ENCODE results near the gene EIF1. TPM values are rescaled to one million over a fixed set of nuclear protein-coding genes. Genes with fewer than 3 reads are reported as not detected.

Gene EIF1
- total RNA-seq, 1 donor from 2014 or later = 990 TPM

DNA sequence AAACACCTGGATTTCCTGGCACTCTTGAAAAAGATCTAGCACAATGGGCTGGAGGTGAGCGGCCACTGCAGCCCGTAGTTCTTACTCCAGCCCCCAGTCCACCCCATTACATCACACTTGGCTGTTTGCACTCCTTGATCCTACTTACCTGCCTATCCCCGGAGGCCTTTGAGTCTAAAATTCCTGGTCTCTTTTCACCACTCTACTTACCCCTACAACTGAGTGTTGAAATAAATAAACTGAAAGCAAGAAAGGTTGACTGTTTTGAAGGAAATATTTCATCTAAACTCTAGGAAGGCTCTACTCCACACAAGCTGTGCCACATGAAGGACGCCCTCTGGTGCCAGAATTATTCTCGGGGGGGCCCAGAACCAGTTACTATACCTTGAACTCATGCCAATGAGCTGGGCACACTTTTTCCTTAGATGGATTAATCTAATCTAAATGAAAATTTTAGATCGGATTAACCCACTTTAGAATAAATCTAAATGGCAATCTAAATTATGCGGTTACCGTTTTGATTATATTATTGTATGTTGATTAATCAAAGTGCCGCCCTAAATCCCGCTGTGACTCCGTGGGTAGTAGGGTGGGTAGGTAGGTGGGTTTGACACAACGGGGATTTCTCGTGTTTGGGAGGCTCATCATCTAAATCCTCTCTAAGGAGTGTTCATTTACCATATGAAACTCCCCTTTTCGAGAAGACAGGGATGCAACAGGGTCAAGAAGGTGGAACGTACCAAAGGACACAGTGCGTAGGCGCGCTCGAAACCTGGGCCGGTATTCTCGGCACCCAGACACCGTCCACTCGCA, 651 bp upstream of the EIF1 start:
- Mint-ChIP-seq H3K4me3 (ENCODE audit: unreplicated experiment) (peak overlapping the region; percentile 95), H3K27ac (ENCODE audit: unreplicated experiment) (peak overlapping the region; percentile 99), H3K27me3 (ENCODE audit: low read depth) (no peaks in the 10 kb centered on the region), H3K36me3 (ENCODE audit: low read depth) (peaks cover 33% of the 10 kb centered on the region), H3K9me3 (ENCODE audit: low read depth) (peaks cover 3% of the 10 kb centered on the region), H3K4me1 (ENCODE audit: low read depth) (peaks cover 25% of the 10 kb centered on the region)
- DNase-seq (ENCODE audit: low spot score) = no peak
- TF ChIP-seq, protein P1, sequence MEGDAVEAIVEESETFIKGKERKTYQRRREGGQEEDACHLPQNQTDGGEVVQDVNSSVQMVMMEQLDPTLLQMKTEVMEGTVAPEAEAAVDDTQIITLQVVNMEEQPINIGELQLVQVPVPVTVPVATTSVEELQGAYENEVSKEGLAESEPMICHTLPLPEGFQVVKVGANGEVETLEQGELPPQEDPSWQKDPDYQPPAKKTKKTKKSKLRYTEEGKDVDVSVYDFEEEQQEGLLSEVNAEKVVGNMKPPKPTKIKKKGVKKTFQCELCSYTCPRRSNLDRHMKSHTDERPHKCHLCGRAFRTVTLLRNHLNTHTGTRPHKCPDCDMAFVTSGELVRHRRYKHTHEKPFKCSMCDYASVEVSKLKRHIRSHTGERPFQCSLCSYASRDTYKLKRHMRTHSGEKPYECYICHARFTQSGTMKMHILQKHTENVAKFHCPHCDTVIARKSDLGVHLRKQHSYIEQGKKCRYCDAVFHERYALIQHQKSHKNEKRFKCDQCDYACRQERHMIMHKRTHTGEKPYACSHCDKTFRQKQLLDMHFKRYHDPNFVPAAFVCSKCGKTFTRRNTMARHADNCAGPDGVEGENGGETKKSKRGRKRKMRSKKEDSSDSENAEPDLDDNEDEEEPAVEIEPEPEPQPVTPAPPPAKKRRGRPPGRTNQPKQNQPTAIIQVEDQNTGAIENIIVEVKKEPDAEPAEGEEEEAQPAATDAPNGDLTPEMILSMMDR (IDR thresholded peaks at IDR 0.05) = peak; percentile 70

DNA sequence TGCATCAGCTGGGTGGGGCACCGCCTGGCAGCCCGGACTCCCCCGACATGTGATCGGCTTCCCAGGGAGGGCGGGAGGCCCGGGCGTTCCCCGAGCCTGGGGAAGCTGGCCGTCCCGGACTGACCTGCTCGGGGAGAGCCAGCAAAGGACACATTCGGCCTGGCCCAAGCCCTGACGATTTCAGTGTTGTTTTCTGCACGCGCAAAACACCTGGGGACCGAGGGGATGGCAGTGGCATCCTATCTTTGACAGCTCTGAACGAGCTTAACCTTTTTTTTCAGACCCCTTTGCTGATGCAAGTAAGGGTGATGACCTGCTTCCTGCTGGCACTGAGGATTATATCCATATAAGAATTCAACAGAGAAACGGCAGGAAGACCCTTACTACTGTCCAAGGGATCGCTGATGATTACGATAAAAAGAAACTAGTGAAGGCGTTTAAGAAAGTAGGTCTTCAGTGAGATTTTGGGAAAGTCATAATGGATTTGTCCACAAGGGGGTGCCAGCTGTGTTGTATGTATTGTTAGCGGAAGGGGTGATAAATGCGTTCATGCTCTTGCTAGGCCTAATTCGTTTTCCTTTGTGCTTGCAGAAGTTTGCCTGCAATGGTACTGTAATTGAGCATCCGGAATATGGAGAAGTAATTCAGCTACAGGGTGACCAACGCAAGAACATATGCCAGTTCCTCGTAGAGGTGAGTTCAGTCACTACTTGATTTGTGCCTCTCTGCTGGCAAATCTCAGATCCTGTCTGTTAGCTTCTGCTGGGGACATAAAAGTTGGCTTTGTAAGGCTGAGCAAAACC, 1.0 kb downstream of the EIF1 start:
- H3K27me3 Mint-ChIP-seq (ENCODE audit: low read depth) = no peaks in the 10 kb centered on the region
- peak overlapping the region; percentile 95 for H3K4me3 Mint-ChIP-seq (ENCODE audit: unreplicated experiment)
- no peak for DNase-seq (ENCODE audit: low spot score)
- peak overlapping the region; percentile 99 for H3K27ac Mint-ChIP-seq (ENCODE audit: unreplicated experiment)
- TF ChIP-seq, protein P1 (IDR thresholded peaks at IDR 0.05) = peak; percentile 91
- H3K36me3 Mint-ChIP-seq (ENCODE audit: low read depth) = peaks cover 33% of the 10 kb centered on the region
- H3K9me3 Mint-ChIP-seq (ENCODE audit: low read depth) = peaks cover 3% of the 10 kb centered on the region
- H3K4me1 Mint-ChIP-seq (ENCODE audit: low read depth) = peaks cover 25% of the 10 kb centered on the region

DNA sequence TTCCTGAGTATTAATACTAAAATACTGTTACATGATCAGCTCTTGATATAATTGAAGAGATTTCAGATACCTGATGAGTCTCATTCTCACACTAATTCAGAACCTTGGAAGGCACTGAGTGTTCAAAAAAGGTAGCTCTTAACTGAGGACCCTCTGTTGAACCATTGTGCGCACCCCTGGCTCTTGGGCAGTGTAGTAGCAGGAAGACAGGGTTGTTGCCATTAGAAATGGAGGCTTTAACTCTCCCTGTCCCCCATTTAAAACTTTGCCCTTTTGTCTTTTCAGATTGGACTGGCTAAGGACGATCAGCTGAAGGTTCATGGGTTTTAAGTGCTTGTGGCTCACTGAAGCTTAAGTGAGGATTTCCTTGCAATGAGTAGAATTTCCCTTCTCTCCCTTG, 1.8 kb downstream of the EIF1 start:
- Mint-ChIP-seq H3K9me3 (ENCODE audit: low read depth) (peaks cover 3% of the 10 kb centered on the region), H3K4me3 (ENCODE audit: unreplicated experiment) (peak overlapping the region; percentile 95), H3K27ac (ENCODE audit: unreplicated experiment) (peak overlapping the region; percentile 99), H3K36me3 (ENCODE audit: low read depth) (peaks cover 33% of the 10 kb centered on the region), H3K4me1 (ENCODE audit: low read depth) (peaks cover 29% of the 10 kb centered on the region), H3K27me3 (ENCODE audit: low read depth) (no peaks in the 10 kb centered on the region)
- TF ChIP-seq, protein P1 (IDR thresholded peaks at IDR 0.05) = no peak
- no peak for DNase-seq (ENCODE audit: low spot score)

DNA sequence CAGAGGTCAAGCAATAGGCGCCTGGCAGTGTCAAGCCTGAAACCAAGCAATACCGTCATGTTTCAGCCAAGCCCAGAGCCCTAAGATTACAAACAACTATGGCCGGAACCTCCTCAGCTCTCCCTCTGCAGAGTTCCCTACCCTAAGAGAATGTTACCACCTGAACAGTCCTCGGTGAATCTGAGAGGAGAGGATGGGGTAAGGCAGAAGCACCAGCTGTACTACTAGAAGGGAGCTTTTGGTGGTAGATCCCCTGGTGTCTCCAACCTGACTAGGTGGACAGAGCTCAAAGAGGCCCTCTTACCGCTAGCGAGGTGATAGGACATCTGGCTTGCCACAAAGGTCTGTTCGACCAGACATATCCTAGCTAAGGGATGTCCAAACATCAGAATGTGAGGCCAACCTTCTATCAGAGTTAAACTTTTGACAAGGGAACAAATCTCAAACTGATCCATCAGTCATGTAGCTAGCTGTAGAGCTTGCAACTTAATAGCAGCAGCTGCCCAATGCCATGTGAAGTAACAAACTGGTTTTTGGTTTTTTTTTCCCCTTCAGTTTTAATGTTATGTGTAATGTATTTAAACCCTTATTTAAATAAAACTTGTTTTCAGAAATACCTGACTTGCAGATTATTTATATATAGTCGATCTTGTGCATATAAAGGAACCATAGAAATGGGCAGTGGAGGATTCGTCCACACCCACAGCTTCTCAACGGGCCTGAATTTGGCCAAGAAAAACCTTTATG, 2.5 kb downstream of the EIF1 start:
- Mint-ChIP-seq H3K4me1 (ENCODE audit: low read depth) (peaks cover 36% of the 10 kb centered on the region), H3K4me3 (ENCODE audit: unreplicated experiment) (peak overlapping the region; percentile 95), H3K27me3 (ENCODE audit: low read depth) (no peaks in the 10 kb centered on the region), H3K9me3 (ENCODE audit: low read depth) (peaks cover under 1% of the 10 kb centered on the region), H3K27ac (ENCODE audit: unreplicated experiment) (peak overlapping the region; percentile 99), H3K36me3 (ENCODE audit: low read depth) (peaks cover 33% of the 10 kb centered on the region)
- TF ChIP-seq, protein P1 (IDR thresholded peaks at IDR 0.05) = no peak
- DNase-seq (ENCODE audit: low spot score) = no peak
